IPS-15b (cell line): ENCODE measurements around the gene TNIK.

Experiments used
- H3K27me3 ChIP-seq: one replicate; pipeline ENCODE4 v1.6.1; 2013; ENCODE audit warnings: low read length; ENCODE audit not compliant: control insufficient read depth, insufficient read depth
- H3K36me3 ChIP-seq: one replicate; pipeline ENCODE4 v1.6.1; 2013; ENCODE audit warnings: low read length; ENCODE audit not compliant: control insufficient read depth, insufficient read depth
- H3K4me1 ChIP-seq: one replicate; pipeline ENCODE4 v1.6.1; 2013; ENCODE audit warnings: mild to moderate bottlenecking, low read length; ENCODE audit not compliant: control insufficient read depth, insufficient read depth
- H3K4me3 ChIP-seq: one replicate; pipeline ENCODE4 v1.5.1; 2013; ENCODE audit warnings: low read depth, low read length
- H3K9ac ChIP-seq: one replicate; pipeline ENCODE4 v1.6.1; 2013; ENCODE audit warnings: low read depth, mild to moderate bottlenecking, low read length
- H3K9me3 ChIP-seq: one replicate; pipeline ENCODE4 v1.6.1; 2013; ENCODE audit warnings: mild to moderate bottlenecking, low read length; ENCODE audit not compliant: control insufficient read depth, insufficient read depth

The TNIK gene

GRCh38 chr3:171186383-171186782, 273.8 kb downstream of the TNIK start:
- Histone ChIP-seq H3K4me1 (peaks cover 13% of the 10 kb centered on the region), H3K4me3 (no peak overlapping the region), H3K36me3 (no peaks in the 10 kb centered on the region), H3K27me3 (no peaks in the 10 kb centered on the region), H3K9me3 (no peaks in the 10 kb centered on the region), H3K9ac (no peak overlapping the region)

GRCh38 chr3:171185959-171186358, 274.2 kb downstream of the TNIK start:
- H3K9me3 ChIP-seq: no peaks in the 10 kb centered on the region
- no peaks in the 10 kb centered on the region for H3K27me3 ChIP-seq
- H3K9ac ChIP-seq: no peak overlapping the region
- H3K4me3 ChIP-seq: no peak overlapping the region
- peaks cover 13% of the 10 kb centered on the region for H3K4me1 ChIP-seq
- no peaks in the 10 kb centered on the region for H3K36me3 ChIP-seq

GRCh38 chr3:171184372-171184771, 275.8 kb downstream of the TNIK start:
- no peaks in the 10 kb centered on the region for H3K36me3 ChIP-seq

DNA sequence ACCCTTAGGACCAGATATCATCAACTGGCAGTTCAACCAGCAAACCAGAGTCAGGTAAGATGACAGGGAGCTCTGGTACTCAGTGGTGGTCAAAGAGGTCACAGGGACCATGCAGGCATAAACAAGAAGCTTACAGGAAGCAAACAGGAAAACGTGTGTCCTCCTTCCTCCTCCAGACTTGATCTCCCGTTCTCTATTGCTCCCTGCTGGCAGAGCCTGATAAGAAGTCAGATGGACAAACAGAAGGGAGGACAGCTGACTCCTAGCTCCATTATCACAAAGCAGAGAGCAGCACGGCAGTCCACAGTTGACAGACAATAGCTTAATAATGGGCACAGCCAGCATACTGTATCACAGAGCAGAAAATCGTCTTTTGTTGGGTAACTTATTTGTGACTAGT, 277.2 kb downstream of the TNIK start:
- Histone ChIP-seq H3K27me3 (no peaks in the 10 kb centered on the region), H3K4me1 (peaks cover 13% of the 10 kb centered on the region), H3K36me3 (no peaks in the 10 kb centered on the region), H3K9ac (no peak overlapping the region), H3K4me3 (no peak overlapping the region), H3K9me3 (no peaks in the 10 kb centered on the region)

More at GRCh38 chr3:171184372-171184771, 275.8 kb downstream of the TNIK start:
- H3K9ac ChIP-seq: no peak overlapping the region
- no peak overlapping the region for H3K4me3 ChIP-seq
- no peaks in the 10 kb centered on the region for H3K27me3 ChIP-seq
- H3K9me3 ChIP-seq: no peaks in the 10 kb centered on the region
- peaks cover 13% of the 10 kb centered on the region for H3K4me1 ChIP-seq

- Histone ChIP-seq H3K27me3 (no peaks in the 10 kb centered on the region), H3K9ac (no peak overlapping the region), H3K9me3 (no peaks in the 10 kb centered on the region), H3K4me3 (no peak overlapping the region), H3K4me1 (peaks cover 8% of the 10 kb centered on the region), H3K36me3 (no peaks in the 10 kb centered on the region)
Measured at GRCh38 chr3:171181907-171182690, 278.1 kb downstream of the TNIK start.

- no peaks in the 10 kb centered on the region for H3K27me3 ChIP-seq
- no peaks in the 10 kb centered on the region for H3K4me1 ChIP-seq
- no peak overlapping the region for H3K9ac ChIP-seq
- no peaks in the 10 kb centered on the region for H3K9me3 ChIP-seq
- H3K36me3 ChIP-seq: no peaks in the 10 kb centered on the region
- H3K4me3 ChIP-seq: no peak overlapping the region
Measured at GRCh38 chr3:171178714-171179113, 281.5 kb downstream of the TNIK start.

DNA sequence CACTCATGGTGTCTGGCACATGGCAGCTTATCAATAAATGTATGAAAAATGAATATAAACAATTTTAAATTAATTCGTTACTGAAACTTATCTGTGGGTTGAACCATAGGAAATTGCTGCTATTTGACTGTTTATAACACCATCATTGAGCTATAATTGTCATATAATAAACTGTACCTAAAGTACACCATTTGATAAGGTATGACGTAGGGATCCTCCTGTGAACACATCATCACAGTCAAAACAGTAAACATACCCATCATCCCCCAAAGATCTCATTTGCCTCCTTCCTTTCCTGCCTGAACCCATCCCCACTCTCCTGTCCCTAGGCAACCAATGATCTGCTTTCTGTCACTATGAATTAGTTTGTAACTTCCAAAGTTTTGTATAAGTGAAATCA, 282.7 kb downstream of the TNIK start:
- no peak overlapping the region for H3K4me3 ChIP-seq
- no peaks in the 10 kb centered on the region for H3K9me3 ChIP-seq
- H3K9ac ChIP-seq: no peak overlapping the region
- H3K27me3 ChIP-seq: no peaks in the 10 kb centered on the region
- H3K4me1 ChIP-seq: no peaks in the 10 kb centered on the region
- no peaks in the 10 kb centered on the region for H3K36me3 ChIP-seq

- Histone ChIP-seq H3K27me3 (no peaks in the 10 kb centered on the region), H3K9ac (no peak overlapping the region), H3K36me3 (no peaks in the 10 kb centered on the region), H3K4me3 (no peak overlapping the region), H3K4me1 (no peaks in the 10 kb centered on the region), H3K9me3 (no peaks in the 10 kb centered on the region)
Measured at GRCh38 chr3:171177056-171177455, 283.1 kb downstream of the TNIK start.

DNA sequence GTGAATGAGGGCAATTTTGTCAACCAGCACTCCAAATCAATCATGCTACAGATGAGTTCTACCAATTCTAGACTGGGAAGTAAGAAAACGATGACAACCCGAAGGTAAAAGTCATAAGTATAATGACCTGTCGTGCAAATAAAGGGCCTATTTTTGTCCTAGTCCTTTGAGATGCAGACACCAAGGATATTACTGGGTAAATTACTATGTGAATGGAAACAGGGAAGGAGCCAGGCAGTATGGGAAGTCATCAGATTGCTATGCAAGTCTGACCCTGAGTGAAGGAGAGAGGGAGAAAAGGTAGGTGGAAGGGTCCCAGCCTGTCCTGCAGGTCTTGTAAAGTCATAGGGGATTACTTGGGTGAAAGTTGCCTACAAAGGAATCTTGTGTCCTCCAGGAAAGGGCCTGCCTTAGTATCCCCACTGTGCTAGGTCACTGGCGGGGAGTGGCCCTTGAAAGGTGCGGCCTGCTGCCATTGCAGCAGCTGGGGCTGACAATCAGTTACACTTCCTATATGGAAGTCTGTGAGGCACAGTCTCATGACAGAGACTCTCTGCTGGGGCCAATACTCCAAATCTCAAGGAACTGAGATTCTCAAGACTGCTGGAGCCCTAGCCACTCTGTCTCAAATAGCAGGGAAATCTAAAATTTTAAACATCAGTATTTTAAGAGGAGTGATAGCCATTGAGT, 283.8 kb downstream of the TNIK start:
- H3K4me1 ChIP-seq: no peaks in the 10 kb centered on the region
- H3K36me3 ChIP-seq: no peaks in the 10 kb centered on the region
- H3K27me3 ChIP-seq: no peaks in the 10 kb centered on the region
- no peaks in the 10 kb centered on the region for H3K9me3 ChIP-seq
- H3K4me3 ChIP-seq: no peak overlapping the region
- H3K9ac ChIP-seq: no peak overlapping the region

- Histone ChIP-seq H3K36me3 (no peaks in the 10 kb centered on the region), H3K4me3 (no peak overlapping the region), H3K9me3 (no peaks in the 10 kb centered on the region), H3K27me3 (no peaks in the 10 kb centered on the region), H3K9ac (no peak overlapping the region), H3K4me1 (no peaks in the 10 kb centered on the region)
Measured at GRCh38 chr3:171175741-171176234, 284.4 kb downstream of the TNIK start.

- Histone ChIP-seq H3K4me3 (no peak overlapping the region), H3K27me3 (no peaks in the 10 kb centered on the region), H3K4me1 (no peaks in the 10 kb centered on the region), H3K36me3 (no peaks in the 10 kb centered on the region), H3K9me3 (no peaks in the 10 kb centered on the region), H3K9ac (no peak overlapping the region)
Measured at GRCh38 chr3:171173736-171174135, 286.5 kb downstream of the TNIK start.

DNA sequence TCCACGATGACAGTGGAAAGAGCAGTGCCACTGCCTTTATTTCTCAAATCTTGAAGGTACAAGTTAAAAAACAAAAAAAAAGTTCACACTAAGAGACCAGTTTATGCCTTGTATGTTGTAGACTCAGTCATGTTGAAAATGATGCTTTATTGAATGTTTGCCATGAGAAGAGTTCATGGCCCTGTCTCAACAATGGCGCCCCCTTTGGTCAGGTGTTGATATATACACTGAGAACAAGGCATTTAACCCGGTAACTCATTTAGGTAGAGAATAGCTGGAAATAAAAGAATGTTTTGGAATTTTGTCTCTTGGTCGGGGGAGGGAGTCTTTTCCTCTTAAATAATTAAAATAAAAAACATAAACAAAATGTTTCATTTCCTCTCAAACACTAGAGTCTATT, 288.1 kb downstream of the TNIK start:
- Histone ChIP-seq H3K4me3 (no peak overlapping the region), H3K27me3 (no peaks in the 10 kb centered on the region), H3K9me3 (no peaks in the 10 kb centered on the region), H3K4me1 (no peaks in the 10 kb centered on the region), H3K36me3 (no peaks in the 10 kb centered on the region), H3K9ac (no peak overlapping the region)
